GM12875 (cell line): Measurements from ENCODE around the gene EFR3B.

ENCODE experiments used
- H3K4me3 ChIP-seq: one replicate; pipeline ENCODE4 v1.5.1; 2011; ENCODE audit warnings: low read depth, low read length, control low read depth
- TF ChIP-seq, protein P1 (sequence below): IDR thresholded peaks from 2 replicates; pipeline ENCODE4 v1.5.1; 2011; ENCODE audit warnings: low read depth, mild to moderate bottlenecking, control low read depth, inconsistent platforms, low read length, moderate library complexity, borderline replicate concordance; ENCODE audit not compliant: insufficient read depth

Gene EFR3B

DNA sequence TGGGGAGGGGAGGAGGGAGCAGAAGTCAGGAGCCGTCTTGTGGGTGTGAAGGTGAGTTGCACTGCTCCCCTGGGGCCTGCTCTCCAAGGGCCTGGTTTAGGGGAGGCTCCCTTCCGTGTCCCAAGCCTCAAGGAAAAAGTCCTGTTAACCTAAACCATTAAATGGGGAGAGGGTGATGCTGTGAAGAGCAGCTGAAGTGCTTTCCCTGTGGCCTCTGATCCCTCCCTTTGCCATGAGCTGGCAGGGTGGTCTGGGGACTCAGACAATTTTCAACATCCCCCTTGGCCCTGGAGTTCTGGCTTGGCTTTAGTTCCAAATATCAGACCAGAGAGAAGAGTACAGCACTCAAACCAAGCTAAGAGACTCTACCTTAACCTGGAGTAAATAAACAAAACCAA, 127.2 kb downstream of the EFR3B start:
- TF ChIP-seq, protein P1, sequence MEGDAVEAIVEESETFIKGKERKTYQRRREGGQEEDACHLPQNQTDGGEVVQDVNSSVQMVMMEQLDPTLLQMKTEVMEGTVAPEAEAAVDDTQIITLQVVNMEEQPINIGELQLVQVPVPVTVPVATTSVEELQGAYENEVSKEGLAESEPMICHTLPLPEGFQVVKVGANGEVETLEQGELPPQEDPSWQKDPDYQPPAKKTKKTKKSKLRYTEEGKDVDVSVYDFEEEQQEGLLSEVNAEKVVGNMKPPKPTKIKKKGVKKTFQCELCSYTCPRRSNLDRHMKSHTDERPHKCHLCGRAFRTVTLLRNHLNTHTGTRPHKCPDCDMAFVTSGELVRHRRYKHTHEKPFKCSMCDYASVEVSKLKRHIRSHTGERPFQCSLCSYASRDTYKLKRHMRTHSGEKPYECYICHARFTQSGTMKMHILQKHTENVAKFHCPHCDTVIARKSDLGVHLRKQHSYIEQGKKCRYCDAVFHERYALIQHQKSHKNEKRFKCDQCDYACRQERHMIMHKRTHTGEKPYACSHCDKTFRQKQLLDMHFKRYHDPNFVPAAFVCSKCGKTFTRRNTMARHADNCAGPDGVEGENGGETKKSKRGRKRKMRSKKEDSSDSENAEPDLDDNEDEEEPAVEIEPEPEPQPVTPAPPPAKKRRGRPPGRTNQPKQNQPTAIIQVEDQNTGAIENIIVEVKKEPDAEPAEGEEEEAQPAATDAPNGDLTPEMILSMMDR, result no peak
- H3K4me3 ChIP-seq, result no peak overlapping the region

DNA sequence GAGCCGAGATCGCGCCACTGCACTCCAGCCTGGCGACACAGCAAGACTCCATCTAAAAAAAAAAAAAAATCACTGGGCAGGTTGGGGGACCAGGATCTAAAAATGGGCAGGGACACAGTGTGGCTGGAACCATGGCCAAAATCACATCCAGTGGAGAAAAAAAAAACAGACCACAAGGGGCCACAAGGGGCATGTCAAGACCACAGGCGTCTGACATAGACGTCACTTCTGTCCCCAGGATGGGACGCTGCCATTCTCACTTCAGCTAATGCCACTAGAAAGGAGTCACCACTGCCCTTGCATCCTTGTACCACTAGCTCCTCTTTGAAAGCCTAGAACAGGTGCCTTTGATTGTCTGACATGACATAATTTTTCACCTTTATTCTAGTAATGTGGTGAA, 129.0 kb downstream of the EFR3B start:
- no peak overlapping the region for H3K4me3 ChIP-seq
- TF ChIP-seq, protein P1, result no peak

DNA sequence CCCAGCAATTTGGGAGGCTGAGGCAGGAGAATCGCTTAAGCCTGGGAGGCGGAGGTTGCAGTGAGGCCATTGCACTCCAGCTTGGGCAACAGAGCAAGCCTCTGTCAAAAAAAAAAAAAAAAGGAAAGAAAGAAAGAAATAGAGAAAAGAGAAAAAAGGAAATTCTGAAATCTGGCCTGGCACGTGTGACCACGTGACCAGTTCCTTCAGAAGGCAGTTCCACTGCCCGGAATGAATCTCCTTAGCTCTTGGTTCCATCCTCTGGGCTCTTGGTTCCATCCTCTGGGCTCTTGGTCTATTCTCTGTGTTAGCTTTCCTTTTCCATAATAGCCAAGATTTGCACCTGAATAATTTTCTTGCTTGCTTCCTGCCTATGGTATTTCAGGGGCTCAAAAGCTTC, 131.8 kb downstream of the EFR3B start:
- TF ChIP-seq, protein P1, result no peak
- H3K4me3 ChIP-seq, result no peak overlapping the region

DNA sequence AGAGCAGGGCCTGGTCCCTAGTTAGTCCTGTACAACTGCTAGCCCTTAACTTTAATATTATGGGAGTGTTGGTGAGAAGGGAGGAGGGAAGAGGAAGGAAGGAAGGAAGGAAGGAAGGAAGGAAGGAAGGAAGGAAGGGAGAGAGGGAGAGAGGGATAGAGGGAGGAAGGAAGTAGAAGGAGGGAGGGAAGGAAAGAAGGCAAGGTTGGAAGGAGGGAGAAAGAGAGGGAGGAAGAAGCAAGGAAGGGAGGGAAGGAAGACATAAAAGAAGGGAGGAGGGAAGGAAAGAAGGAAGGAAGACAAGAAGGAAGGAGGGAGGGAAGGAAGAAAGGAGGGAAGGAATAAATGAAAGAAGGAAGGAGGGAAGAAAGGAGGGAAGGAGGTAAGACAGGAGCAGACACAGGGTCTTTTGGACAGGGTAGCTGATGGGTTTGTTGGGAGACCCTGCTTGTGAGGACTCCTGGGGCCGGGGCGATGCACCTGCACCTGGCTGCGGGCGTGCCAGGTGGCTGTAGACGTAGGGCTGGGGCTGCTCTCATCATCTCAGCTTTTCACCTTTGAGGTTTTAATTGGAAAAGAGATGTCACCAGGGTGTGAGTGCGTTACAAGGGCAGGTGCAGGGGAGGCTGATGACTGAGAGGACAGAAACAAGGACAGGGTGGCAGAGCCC, 132.5 kb downstream of the EFR3B start:
- H3K4me3 ChIP-seq, result no peak overlapping the region
- TF ChIP-seq, protein P1, result no peak

DNA sequence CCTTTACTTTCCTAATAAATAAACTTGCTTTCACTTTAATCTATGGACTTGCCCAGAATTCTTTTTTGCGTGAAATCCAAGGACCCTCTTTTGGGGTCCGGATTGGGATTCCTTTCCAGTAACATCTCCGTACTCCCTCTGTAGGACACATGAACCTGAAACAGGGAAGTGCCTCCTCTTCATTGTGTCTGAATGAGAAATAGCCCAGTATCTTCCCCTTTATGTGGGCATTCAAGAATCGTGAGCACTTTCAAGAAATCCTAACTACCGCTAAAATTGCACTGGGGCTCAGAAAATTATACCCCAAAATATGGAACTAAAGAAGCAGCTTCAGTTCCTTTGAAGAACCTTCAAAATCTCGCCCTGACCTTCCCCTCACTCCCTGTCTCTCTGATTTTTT, 134.3 kb downstream of the EFR3B start:
- no peak overlapping the region for H3K4me3 ChIP-seq
- TF ChIP-seq, protein P1, result no peak

DNA sequence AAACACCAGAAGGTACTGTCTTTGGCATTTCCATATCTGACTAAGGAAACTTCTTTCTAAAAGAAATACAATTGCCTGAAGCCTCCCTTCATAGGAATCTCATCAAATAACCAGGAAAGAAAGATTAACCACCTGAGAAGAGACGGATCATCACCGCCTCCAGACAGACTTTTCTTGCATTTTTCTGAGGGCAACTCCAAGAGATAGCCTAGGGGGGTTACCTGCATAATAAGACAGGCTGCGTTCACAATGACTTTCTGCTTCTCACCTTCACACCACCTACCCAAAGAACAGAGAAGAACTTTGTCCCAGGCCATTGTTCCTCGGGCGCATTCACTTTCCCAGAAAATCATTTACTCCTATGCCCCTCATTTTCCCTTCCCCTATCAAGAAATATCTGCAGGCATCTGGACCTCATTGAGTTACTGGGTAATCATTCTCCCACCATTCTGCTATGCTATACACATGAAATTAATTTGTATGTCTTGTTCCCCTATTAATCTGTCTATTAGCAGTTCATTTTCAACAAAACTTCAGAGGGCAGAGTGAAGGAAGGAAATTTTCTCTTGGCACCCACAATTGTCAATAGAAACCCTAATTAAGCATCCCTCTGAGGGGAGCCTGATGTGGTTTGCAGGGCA, 134.8 kb downstream of the EFR3B start:
- TF ChIP-seq, protein P1, result no peak

DNA sequence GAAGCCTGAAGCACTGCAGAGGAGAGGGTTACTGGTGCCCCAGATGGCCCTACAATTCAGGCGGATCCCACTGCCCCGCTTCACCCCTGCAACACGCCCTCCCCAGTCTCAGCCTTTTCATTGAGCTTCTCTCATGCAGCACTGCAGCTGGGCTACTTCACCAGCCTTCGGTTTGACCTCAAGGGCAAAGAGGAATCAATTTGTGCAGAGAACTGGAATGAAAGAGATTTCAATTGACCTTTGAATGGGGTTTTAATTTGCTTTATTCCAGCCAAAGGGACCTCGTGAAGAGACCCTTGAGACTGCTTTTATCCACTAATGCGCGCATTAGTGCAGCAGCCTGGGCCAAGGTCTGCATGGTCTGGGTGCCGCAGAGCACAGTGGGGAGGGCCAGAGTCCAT, 135.3 kb downstream of the EFR3B start:
- TF ChIP-seq, protein P1, result no peak
- no peak overlapping the region for H3K4me3 ChIP-seq

More for the DNA sequence above, 134.8 kb downstream of the EFR3B start:
- no peak overlapping the region for H3K4me3 ChIP-seq
